Astrocyte of the spinal cord (primary cell): Measurements from ENCODE around the gene EPS8L2.
A peak's percentile ranks its signal among the peaks of the same experiment; 100 is the strongest.

Experiments used
- DNase-seq: peaks from one replicate; pipeline ENCODE4 v3.0.0; 2011; ENCODE audit warnings: low read depth, low spot score
- H3K4me3 ChIP-seq: 2 replicates; pipeline ENCODE4 v1.5.1; 2011; ENCODE audit warnings: low read depth, mild to moderate bottlenecking, low read length, moderate library complexity
- in situ Hi-C: cut with HindIII; loops from 2 replicates; pipeline ENCODE4 v1.10.0; 2017; ENCODE audit warnings: low sequenced_read_pairs
- TF ChIP-seq, protein P1 (sequence below): IDR thresholded peaks from 2 replicates; pipeline ENCODE4 v1.5.1; 2012; ENCODE audit warnings: low read depth, mild to moderate bottlenecking, low read length, inconsistent platforms

EPS8L2 gene

GRCh38 chr11:693415-693831 is 12.6 kb upstream of the EPS8L2 start:
- TF ChIP-seq, protein P1, sequence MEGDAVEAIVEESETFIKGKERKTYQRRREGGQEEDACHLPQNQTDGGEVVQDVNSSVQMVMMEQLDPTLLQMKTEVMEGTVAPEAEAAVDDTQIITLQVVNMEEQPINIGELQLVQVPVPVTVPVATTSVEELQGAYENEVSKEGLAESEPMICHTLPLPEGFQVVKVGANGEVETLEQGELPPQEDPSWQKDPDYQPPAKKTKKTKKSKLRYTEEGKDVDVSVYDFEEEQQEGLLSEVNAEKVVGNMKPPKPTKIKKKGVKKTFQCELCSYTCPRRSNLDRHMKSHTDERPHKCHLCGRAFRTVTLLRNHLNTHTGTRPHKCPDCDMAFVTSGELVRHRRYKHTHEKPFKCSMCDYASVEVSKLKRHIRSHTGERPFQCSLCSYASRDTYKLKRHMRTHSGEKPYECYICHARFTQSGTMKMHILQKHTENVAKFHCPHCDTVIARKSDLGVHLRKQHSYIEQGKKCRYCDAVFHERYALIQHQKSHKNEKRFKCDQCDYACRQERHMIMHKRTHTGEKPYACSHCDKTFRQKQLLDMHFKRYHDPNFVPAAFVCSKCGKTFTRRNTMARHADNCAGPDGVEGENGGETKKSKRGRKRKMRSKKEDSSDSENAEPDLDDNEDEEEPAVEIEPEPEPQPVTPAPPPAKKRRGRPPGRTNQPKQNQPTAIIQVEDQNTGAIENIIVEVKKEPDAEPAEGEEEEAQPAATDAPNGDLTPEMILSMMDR: no peak
- in situ Hi-C loops: no loop called here
- H3K4me3 ChIP-seq: peak overlapping the region; percentile 37
- DNase-seq: no peak

GRCh38 chr11:693887-694562 is 12.0 kb upstream of the EPS8L2 start:
- in situ Hi-C loops: no loop called here
- H3K4me3 ChIP-seq: peak overlapping the region; percentile 37
- DNase-seq: no peak
- TF ChIP-seq, protein P1: no peak

- peak within 1 kb of the TSS; percentile 80 for H3K4me3 ChIP-seq
- in situ Hi-C loops: no loop called here
- DNase-seq: peak; percentile 98
- TF ChIP-seq, protein P1: no peak
Measured at GRCh38 chr11:694563-695287, 11.3 kb upstream of the EPS8L2 start, which contains the start of gene DEAF1. Gene DEAF1, minus strand, starts transcription at chr11:695222. Its CDS starts 175 bp downstream, at chr11:695047.

DNA sequence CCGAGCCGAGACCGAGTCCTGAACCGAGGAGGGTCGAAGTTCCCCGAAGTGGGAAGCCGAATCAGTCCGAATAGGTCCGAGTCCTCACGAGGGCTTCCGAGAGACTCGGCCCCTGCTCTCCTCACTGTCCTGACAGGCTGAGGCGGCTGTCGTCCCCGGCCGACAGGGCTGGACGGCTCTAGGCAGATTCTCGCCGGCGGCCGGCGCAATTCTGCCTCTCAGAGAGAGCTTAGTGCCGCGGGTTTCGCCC is 10.8 kb upstream of the EPS8L2 start:
- no peak for DNase-seq
- peak overlapping the region; percentile 80 for H3K4me3 ChIP-seq
- TF ChIP-seq, protein P1: no peak
- in situ Hi-C loops: no loop called here

GRCh38 chr11:695538-696248 is 10.3 kb upstream of the EPS8L2 start, which contains the start of gene TMEM80:
Gene TMEM80, plus strand, starts transcription at chr11:695816. Its CDS starts 12 bp downstream, at chr11:695828.
- H3K4me3 ChIP-seq: peak within 1 kb of the TSS; percentile 80
- TF ChIP-seq, protein P1: no peak
- peak; percentile 99 for DNase-seq
- in situ Hi-C loops: no loop called here

- in situ Hi-C loops: no loop called here
- peak; percentile 87 for DNase-seq
- no peak overlapping the region for H3K4me3 ChIP-seq
- TF ChIP-seq, protein P1: no peak
Measured at GRCh38 chr11:696955-697491, 9.0 kb upstream of the EPS8L2 start.
